ENCODE measurements around the gene MANSC4.

Gene MANSC4

GRCh38 chr12:27779920-27780611 lies at the start of gene MANSC4, which contains the start of gene KLHL42:
MANSC4 (minus strand) TSS chr12:27780236; CDS start chr12:27771276, 8,960 bp downstream.
KLHL42 (plus strand) TSS chr12:27780233; CDS start chr12:27780331, 98 bp downstream.
- peak; percentile 41 to 55 for DNase-seq (ENCODE audit: low read depth in 2 of 2)

GRCh38 chr12:27828196-27828595 lies 48.2 kb upstream of the MANSC4 start:
- DNase-seq (ENCODE audit: low read depth in 2 of 2), result no peak

- DNase-seq (ENCODE audit: low read depth in 2 of 2), result no peak
These were observed 46.0 kb upstream of the MANSC4 start for GRCh38 chr12:27826076-27826475.

GRCh38 chr12:27824126-27824842 lies 44.2 kb upstream of the MANSC4 start:
- no peak for DNase-seq (ENCODE audit: low read depth in 2 of 2)

- DNase-seq (ENCODE audit: low read depth in 2 of 2), result no peak
These were observed 43.0 kb upstream of the MANSC4 start for GRCh38 chr12:27823038-27823437.

GRCh38 chr12:27822076-27822712 lies 42.2 kb upstream of the MANSC4 start:
- DNase-seq (ENCODE audit: low read depth in 2 of 2), result no peak

GRCh38 chr12:27821259-27821973 lies 41.4 kb upstream of the MANSC4 start:
- peak in 1 of 2 experiments; percentile 36 for DNase-seq (ENCODE audit: low read depth in 2 of 2)

- DNase-seq (ENCODE audit: low read depth in 2 of 2), result no peak
These were observed 40.5 kb upstream of the MANSC4 start for GRCh38 chr12:27820564-27820963.

- no peak for DNase-seq (ENCODE audit: low read depth in 2 of 2)
These were observed 38.4 kb upstream of the MANSC4 start for GRCh38 chr12:27818401-27818918.

GRCh38 chr12:27817766-27818165 lies 37.7 kb upstream of the MANSC4 start:
- DNase-seq (ENCODE audit: low read depth in 2 of 2), result no peak

- DNase-seq (ENCODE audit: low read depth in 2 of 2), result peak in 1 of 2 experiments; percentile 5
These were observed 35.0 kb upstream of the MANSC4 start for GRCh38 chr12:27814851-27815591.

- no peak for DNase-seq (ENCODE audit: low read depth in 2 of 2)
These were observed 34.4 kb upstream of the MANSC4 start for GRCh38 chr12:27814411-27814810.

GRCh38 chr12:27812502-27812901 lies 32.5 kb upstream of the MANSC4 start:
- no peak for DNase-seq (ENCODE audit: low read depth in 2 of 2)

GRCh38 chr12:27810756-27811155 lies 30.7 kb upstream of the MANSC4 start:
- DNase-seq (ENCODE audit: low read depth in 2 of 2), result no peak

- no peak for DNase-seq (ENCODE audit: low read depth in 2 of 2)
These were observed 28.8 kb upstream of the MANSC4 start for GRCh38 chr12:27808841-27809240.

- no peak for DNase-seq (ENCODE audit: low read depth in 2 of 2)
These were observed 27.1 kb upstream of the MANSC4 start for GRCh38 chr12:27807063-27807703.

- DNase-seq (ENCODE audit: low read depth in 2 of 2), result no peak
These were observed 26.2 kb upstream of the MANSC4 start for GRCh38 chr12:27806259-27806658.

- DNase-seq (ENCODE audit: low read depth in 2 of 2), result no peak
These were observed 25.2 kb upstream of the MANSC4 start for GRCh38 chr12:27805238-27805637.

- DNase-seq (ENCODE audit: low read depth in 2 of 2), result no peak
These were observed 22.9 kb upstream of the MANSC4 start for GRCh38 chr12:27802936-27803335.

- DNase-seq (ENCODE audit: low read depth in 2 of 2), result no peak
These were observed 22.5 kb upstream of the MANSC4 start for GRCh38 chr12:27802511-27802910.

GRCh38 chr12:27801630-27802029 lies 21.6 kb upstream of the MANSC4 start:
- DNase-seq (ENCODE audit: low read depth in 2 of 2), result no peak
